GM19328 (cell line): ENCODE measurements around the gene KLK12.

ENCODE experiments used
- ATAC-seq: cut with Tn5 transposase; IDR thresholded peaks from one replicate; pipeline ENCODE4 v1.9.1; 2021; ENCODE audit warnings: mild to moderate bottlenecking, moderate library complexity; ENCODE audit not compliant: unreplicated experiment

The KLK12 gene, protein sequence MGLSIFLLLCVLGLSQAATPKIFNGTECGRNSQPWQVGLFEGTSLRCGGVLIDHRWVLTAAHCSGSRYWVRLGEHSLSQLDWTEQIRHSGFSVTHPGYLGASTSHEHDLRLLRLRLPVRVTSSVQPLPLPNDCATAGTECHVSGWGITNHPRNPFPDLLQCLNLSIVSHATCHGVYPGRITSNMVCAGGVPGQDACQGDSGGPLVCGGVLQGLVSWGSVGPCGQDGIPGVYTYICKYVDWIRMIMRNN

DNA sequence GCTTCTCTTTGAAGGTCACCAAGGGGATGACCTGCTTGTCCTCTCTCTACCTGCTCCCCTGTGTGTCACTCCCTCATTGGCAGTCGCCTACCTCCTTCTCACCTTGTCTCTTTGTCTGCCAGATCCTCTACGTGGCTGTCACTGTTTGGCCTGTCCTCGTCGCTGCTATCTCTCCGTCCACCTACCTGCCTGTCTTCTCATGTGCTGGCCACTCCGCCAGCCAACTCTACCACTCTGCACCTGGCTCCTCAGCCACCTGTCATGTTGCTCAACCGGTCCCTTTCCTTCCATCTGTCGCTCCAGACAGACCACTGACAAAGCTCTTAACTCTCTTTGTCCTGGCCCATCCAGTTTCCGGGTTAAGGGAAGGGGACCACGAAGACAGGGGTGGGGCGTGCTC is at the start of gene KLK12:
TSS of gene KLK12 (minus strand) at position 299 of the 400 bp plus-strand sequence. CDS start 381 bp downstream, outside the sequence.
- ATAC-seq, result no peak

- no peak for ATAC-seq
Observed at GRCh38 chr19:51084505-51084904, 49.7 kb upstream of the KLK12 start.

- ATAC-seq, result no peak
Observed at GRCh38 chr19:51083783-51084182, 49.0 kb upstream of the KLK12 start.

GRCh38 chr19:51083181-51083580 is 48.4 kb upstream of the KLK12 start:
- no peak for ATAC-seq

GRCh38 chr19:51082611-51083010 is 47.8 kb upstream of the KLK12 start, which contains the start of gene KLK14:
KLK14 (minus strand) TSS chr19:51082887; CDS start chr19:51082614, 273 bp downstream.
- no peak for ATAC-seq

DNA sequence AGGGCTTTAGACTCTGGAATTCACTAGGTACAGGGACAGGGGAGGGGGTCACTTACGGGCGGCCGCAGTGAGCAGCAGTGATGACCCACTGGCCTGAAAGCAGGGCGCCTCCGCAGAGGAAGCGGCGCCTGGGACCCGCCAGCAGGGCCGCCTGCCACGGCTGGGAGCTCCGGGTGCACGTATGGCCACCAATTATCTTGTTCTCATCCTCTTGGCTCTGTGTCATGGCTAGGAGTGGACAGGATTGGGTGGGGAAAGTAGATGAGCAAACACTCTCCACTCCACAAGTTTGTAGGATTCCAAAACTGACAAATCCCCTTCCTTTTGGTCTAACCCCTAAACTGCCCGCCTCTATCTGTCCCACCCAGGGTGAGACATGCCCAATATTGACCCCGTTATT is 46.7 kb upstream of the KLK12 start:
- no peak for ATAC-seq

DNA sequence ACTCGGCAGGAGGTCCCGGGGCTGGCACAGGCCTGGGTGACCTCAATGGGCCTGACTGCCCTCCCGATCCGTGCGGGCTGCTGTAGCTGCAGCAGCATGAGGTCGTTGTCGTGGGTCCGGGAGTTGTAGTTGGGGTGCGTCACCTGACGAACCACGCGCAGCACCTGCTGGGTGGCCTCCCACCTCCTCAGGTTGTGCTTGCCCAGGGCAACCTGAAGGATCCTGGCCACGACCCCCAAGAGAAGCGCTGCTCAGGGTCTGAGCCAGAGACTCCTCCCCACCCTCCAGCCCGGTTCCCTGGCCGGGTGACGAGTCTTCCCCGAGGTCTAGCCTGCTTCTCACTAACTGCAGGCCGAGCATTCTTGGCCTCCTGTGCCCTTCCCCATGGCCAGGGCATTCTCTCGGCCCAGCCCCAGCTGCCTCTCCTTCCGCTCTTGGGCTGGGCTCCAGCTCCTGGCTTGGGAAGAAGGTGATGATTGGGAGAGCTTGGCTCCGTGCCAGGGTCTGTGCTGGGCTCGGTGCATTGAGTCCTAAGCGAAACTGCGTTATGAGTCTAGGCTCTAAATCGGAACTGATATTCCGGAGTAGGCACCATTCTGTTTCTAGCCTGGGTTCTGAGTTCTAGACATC is 44.8 kb upstream of the KLK12 start:
- ATAC-seq, result no peak

DNA sequence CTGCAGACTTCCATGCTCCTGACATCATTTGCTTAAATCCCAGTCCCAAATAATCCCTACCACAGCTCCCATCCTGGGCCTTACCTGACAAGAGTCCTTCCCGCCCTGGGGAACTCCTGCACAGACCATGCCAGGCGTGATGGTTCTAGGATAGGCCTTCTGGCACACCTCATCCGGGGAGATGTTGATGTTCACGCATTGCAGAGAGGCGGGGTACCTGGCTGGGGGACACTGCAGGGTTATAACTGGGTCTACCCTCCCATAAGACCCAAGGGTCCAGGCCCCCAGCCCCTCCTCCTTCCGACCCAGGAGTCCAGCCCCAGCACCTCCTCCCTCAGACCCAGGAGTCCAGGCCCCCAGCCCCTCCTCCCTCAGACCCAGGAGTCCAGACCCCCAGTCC is 43.9 kb upstream of the KLK12 start:
- ATAC-seq, result no peak

DNA sequence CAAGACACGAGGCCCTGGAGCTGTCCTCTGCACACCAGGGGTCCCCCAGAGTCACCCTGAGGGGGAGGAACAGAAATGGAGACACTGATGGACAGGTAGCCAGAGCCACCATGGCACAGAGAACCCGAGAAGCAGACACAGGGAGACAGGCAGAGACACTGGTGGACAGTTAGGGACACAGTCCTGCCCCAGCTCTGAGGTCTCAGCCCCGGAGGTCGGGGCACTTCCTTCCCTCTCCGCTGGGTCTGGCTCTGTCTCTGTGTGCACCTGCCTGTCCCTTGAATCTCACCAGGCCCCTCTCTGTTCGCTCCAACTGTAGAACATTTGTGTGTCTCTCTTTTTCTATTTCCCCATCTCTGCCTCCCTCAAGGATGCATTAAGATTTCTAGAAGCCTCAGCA is 43.3 kb upstream of the KLK12 start:
- no peak for ATAC-seq

GRCh38 chr19:51076631-51077213 is 41.9 kb upstream of the KLK12 start:
- no peak for ATAC-seq

GRCh38 chr19:51075998-51076397 is 41.2 kb upstream of the KLK12 start:
- ATAC-seq, result no peak

- ATAC-seq, result no peak
Observed at GRCh38 chr19:51071095-51071405, 36.2 kb upstream of the KLK12 start.

GRCh38 chr19:51070334-51071094 is 35.7 kb upstream of the KLK12 start:
- no peak for ATAC-seq

DNA sequence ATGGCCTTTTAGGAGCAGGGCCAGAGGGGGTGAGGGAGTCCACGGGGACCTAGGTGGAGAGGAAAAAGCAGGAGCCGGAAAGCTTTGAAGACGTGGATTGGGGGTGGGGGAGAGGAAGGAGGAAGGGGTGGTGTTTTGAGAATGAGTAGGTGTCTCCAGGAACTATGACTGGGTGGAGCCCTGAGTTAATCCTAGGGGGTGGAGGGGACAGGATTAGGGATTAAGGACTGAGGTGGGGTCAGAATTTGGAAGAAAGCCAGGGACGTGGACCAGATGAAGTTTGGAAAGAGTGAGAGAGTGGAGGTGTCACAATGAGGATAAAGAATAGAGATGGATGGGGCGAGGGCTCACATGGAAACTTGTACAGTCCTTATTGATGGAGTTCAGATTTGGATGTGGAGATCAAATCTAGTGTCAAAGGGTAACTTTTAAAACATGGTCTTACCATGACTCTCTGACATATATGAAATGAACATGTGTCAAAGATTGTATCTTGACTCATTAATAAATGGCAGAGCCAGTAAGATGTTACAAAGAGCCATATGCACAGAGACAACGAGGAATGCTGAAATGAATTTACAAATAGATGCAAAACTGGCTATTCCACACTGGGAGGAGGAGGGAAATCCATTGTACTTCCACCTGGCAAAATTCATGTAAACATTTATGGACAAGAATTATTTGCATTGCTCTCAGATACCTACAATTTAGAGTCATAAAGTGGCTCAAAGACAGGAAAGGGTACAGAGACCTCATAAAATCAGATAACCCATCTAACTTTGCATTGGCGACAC is 31.8 kb upstream of the KLK12 start:
- no peak for ATAC-seq

DNA sequence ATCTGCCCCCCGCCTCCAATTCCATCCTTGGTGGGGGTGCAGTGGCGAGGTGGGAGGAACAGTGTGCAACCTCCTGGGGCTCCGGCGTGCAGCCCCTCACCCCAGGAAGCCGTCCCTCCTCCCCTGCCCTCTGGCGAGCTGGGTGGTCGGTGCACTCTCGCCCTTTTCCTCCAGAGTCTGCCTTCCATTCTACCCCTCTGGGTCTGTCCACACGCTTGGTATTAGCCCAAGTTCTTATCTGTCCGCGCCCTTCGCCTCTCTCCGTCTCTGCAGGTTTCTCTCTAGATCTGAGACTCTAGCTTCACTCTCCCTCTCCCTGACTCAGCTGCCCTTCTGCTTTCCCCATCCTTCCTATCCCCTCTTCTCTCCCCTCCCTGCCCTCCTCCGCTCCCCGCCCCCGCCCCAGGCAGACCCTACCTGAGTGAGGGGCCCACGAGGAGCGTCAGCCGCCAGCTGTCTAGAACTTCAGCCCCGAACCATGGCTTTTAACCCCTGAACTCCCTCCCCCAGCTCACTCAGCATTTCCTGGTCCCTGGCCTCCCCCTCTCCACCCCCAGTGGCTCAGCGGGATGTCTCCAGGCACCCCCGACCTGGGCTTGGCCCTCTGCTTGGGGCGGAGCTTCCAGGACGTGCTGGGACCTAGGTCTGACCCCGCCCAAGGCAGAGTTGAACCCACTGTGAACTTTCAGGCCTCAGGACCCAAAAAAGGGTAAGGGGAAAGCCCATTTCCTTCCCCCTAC is 30.6 kb upstream of the KLK12 start:
- no peak for ATAC-seq

DNA sequence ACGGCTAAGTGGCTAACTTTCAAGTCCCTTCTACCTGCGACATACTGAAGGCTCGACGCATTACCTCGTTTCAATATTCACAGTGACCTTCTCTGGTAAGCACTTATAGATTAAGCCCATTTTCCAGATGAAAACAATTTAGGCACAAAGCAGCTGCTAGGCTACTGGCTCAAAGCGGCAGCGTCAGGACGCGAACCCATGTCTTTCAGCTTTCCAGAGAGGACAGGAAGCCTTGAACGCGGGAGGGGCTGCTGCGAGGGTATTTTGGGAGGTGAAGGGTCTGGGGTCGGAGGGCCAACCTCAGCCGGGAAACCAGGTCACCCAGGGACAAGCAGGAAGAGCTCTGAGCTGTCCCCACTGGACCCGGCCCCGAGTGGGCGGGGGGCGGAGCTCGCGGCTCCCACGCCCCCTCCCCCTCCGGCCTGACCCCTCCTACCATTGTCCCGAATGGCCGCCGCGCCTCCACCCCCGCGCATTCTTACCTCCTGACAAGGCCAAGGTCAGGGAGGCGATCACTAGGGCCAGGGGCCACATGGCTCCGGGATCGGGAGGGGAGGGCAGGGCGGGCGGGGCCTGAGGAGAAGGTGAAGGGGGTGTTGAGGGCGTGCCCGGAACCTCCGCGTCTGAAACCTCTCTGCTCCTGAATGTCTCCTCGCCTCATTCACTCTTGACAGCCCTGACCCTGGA is 29.9 kb upstream of the KLK12 start, which contains the start of gene KLK13:
TSS of gene KLK13 (minus strand) at position 559 of the 687 bp plus-strand sequence. CDS start at position 534, 25 bp downstream.
- ATAC-seq, result no peak

DNA sequence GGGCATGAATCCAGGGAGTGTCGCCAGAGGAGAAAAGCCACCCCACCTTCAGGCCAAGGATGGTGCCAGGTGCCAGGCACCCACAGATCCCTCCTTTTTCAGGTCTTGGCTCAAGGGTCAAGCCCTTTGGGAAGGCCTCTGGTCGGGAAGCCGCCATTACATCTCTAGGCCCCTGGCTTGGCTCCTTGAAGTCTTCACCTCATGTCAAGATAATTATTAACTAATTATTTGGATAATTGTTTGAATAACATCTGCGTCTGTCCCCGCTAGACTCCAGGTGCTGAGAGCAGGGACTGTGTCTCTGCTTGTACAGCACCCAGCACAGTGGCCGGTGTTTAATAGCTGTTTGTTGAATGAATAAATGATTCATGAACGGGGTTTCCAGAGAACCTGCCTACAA is 28.9 kb upstream of the KLK12 start:
- no peak for ATAC-seq

GRCh38 chr19:51060973-51061372 is 26.2 kb upstream of the KLK12 start:
- ATAC-seq, result no peak

DNA sequence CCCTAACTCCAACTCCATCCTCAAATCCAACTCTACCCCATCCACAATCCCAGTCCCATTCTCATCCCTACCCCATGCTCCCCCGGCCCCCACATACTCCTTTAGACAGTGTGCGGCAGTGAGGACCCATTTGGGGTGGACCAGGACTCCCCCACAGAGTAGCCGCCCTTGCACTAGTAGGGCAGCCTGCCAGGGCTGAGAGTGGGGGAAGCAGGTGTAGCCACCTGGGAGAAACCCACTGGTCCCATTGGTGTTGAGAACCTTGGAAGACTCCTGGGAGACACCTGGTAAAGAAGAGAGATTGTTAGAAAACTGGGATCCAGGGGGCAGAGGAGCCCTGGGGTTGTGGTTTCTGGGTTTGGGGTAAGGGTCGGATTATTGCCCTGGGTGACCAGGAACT is 25.5 kb upstream of the KLK12 start:
- ATAC-seq, result no peak

- ATAC-seq, result no peak
Observed at GRCh38 chr19:51059715-51060114, 24.9 kb upstream of the KLK12 start.
